Naive B cell (primary cell): Measurements from ENCODE around the gene KIF5C. TPM values are rescaled to one million over a fixed set of nuclear protein-coding genes. Genes with fewer than 3 reads are reported as not detected.

ENCODE experiments used
- ATAC-seq, 2 donors: fragments of 150-1000 bp; cut with Tn5 transposase; 2 replicates each; pipeline ENCODE4 v1.10.0; 2021; ENCODE audit warnings: low read depth in 2 of 2, mild to moderate bottlenecking in 2 of 2, moderate library complexity in 2 of 2
- DNase-seq: peaks from one replicate; pipeline ENCODE4 v3.0.0; 2022
- H3K27ac Mint-ChIP-seq, 6 donors: one replicate each; pipeline ENCODE4 v1.8.0; 2020 to 2022; ENCODE audit warnings: mild to moderate bottlenecking in 6 of 6, mixed read lengths in 6 of 6, moderate library complexity in 5 of 6, inconsistent platforms in 2 of 6
- H3K27me3 Mint-ChIP-seq, 3 donors: one replicate each; pipeline ENCODE4 v1.8.0; 2021 to 2022; ENCODE audit warnings: mixed read lengths in 3 of 3, mild to moderate bottlenecking in 1 of 3
- H3K36me3 Mint-ChIP-seq, 2 donors: one replicate each; pipeline ENCODE4 v1.8.0; 2020 to 2022; ENCODE audit warnings: mixed read lengths in 2 of 2, inconsistent platforms in 1 of 2, mild to moderate bottlenecking in 1 of 2
- H3K4me1 Mint-ChIP-seq, 3 donors: one replicate each; pipeline ENCODE4 v1.8.0; 2020 to 2022; ENCODE audit warnings: mixed read lengths in 3 of 3, inconsistent platforms in 1 of 3, mild to moderate bottlenecking in 1 of 3, moderate library complexity in 1 of 3
- H3K4me3 Mint-ChIP-seq, 8 donors: one replicate each; pipeline ENCODE4 v1.8.0; 2020 to 2022; ENCODE audit warnings: mild to moderate bottlenecking in 8 of 8, mixed read lengths in 8 of 8, moderate library complexity in 8 of 8, inconsistent platforms in 2 of 8
- H3K9me3 Mint-ChIP-seq, 7 donors: one replicate each; pipeline ENCODE4 v1.8.0; 2020 to 2022; ENCODE audit warnings: mixed read lengths in 7 of 7, mild to moderate bottlenecking in 5 of 7, inconsistent platforms in 2 of 7, moderate library complexity in 1 of 7
- polyA plus RNA-seq, 6 donors: library from polyadenylated mRNA; unstranded; fragments of 300-500 nt; fragmentation: Illumina TruSeq; gene quantifications; one replicate each; pipeline ENCODE4 v1.2.3, GENCODE V29; 2021; ENCODE audit warnings: low read depth in 6 of 6

KIF5C gene
- polyA plus RNA-seq, 6 donors from 2014 or later: 0.31 to 0.83 (median 0.50) TPM; not detected in 1

- Mint-ChIP-seq H3K27ac (no peak overlapping the region), H3K27me3 (peaks cover 37 to 50% (median 40%) of the 10 kb centered on the region in 3 donors), H3K36me3 (peaks cover 3 to 12% of the 10 kb centered on the region in 2 donors), H3K9me3 (peaks cover 0 to 23% (median 16%) of the 10 kb centered on the region in 7 donors), H3K4me3 (no peak overlapping the region), H3K4me1 (peaks cover 0 to 22% (median 4%) of the 10 kb centered on the region in 3 donors)
- ATAC-seq (no peak), DNase-seq (no peak)
Observed at GRCh38 chr2:149041482-149041881, 166.5 kb downstream of the KIF5C start.

GRCh38 chr2:149042881-149043280, 167.9 kb downstream of the KIF5C start:
- Mint-ChIP-seq H3K4me1 (peaks cover 0 to 13% (median 0%) of the 10 kb centered on the region in 3 donors), H3K27ac (no peak overlapping the region), H3K27me3 (peaks cover 27 to 44% (median 30%) of the 10 kb centered on the region in 3 donors), H3K4me3 (no peak overlapping the region), H3K36me3 (peaks cover 3 to 20% of the 10 kb centered on the region in 2 donors), H3K9me3 (peaks cover 4 to 37% (median 25%) of the 10 kb centered on the region in 7 donors)
- no peak for ATAC-seq
- no peak for DNase-seq

- ATAC-seq (no peak), DNase-seq (no peak)
- Mint-ChIP-seq H3K4me1 (peaks cover 0 to 5% (median 0%) of the 10 kb centered on the region in 3 donors), H3K27ac (no peak overlapping the region), H3K27me3 (peaks cover 27 to 41% (median 29%) of the 10 kb centered on the region in 3 donors), H3K9me3 (peaks cover 12 to 48% (median 29%) of the 10 kb centered on the region in 7 donors), H3K36me3 (peaks cover 10 to 29% of the 10 kb centered on the region in 2 donors), H3K4me3 (no peak overlapping the region)
Observed at GRCh38 chr2:149044500-149044899, 169.5 kb downstream of the KIF5C start.

GRCh38 chr2:149047118-149047517, 172.1 kb downstream of the KIF5C start:
- Mint-ChIP-seq H3K27me3 (peaks cover 8 to 27% (median 13%) of the 10 kb centered on the region in 3 donors), H3K36me3 (peaks cover 10 to 29% of the 10 kb centered on the region in 2 donors), H3K4me1 (no peaks in the 10 kb centered on the region), H3K4me3 (no peak overlapping the region), H3K9me3 (peaks cover 12 to 48% (median 29%) of the 10 kb centered on the region in 7 donors), H3K27ac (no peak overlapping the region)
- no peak for DNase-seq
- no peak for ATAC-seq

GRCh38 chr2:149049142-149049541, 174.1 kb downstream of the KIF5C start:
- ATAC-seq: no peak
- Mint-ChIP-seq H3K4me3 (no peak overlapping the region), H3K36me3 (peaks cover 10 to 29% of the 10 kb centered on the region in 2 donors), H3K9me3 (peaks cover 12 to 48% (median 29%) of the 10 kb centered on the region in 7 donors), H3K27me3 (peaks cover 0 to 27% (median 9%) of the 10 kb centered on the region in 3 donors), H3K4me1 (no peaks in the 10 kb centered on the region), H3K27ac (no peak overlapping the region)
- DNase-seq: no peak

- Mint-ChIP-seq H3K9me3 (peaks cover 11 to 37% (median 23%) of the 10 kb centered on the region in 7 donors), H3K27ac (no peak overlapping the region), H3K4me3 (no peak overlapping the region), H3K4me1 (no peaks in the 10 kb centered on the region), H3K36me3 (peaks cover 7 to 29% of the 10 kb centered on the region in 2 donors), H3K27me3 (peaks cover 1 to 27% (median 5%) of the 10 kb centered on the region in 3 donors)
- DNase-seq (no peak), ATAC-seq (no peak)
Observed at GRCh38 chr2:149050188-149050587, 175.2 kb downstream of the KIF5C start.

GRCh38 chr2:149055751-149056150, 180.7 kb downstream of the KIF5C start:
- Mint-ChIP-seq H3K36me3 (no peaks in the 10 kb centered on the region), H3K4me3 (no peak overlapping the region), H3K9me3 (peaks cover 0 to 3% (median 0%) of the 10 kb centered on the region in 7 donors), H3K4me1 (no peaks in the 10 kb centered on the region), H3K27ac (no peak overlapping the region), H3K27me3 (peaks cover 0 to 18% (median 8%) of the 10 kb centered on the region in 3 donors)
- no peak for ATAC-seq
- no peak for DNase-seq

- no peak for ATAC-seq
- Mint-ChIP-seq H3K27me3 (peaks cover 0 to 18% (median 11%) of the 10 kb centered on the region in 3 donors), H3K4me3 (no peak overlapping the region), H3K36me3 (no peaks in the 10 kb centered on the region), H3K9me3 (peaks cover 0 to 3% (median 0%) of the 10 kb centered on the region in 7 donors), H3K4me1 (no peaks in the 10 kb centered on the region), H3K27ac (no peak overlapping the region)
- no peak for DNase-seq
Observed at GRCh38 chr2:149056541-149057255, 181.7 kb downstream of the KIF5C start.

- Mint-ChIP-seq H3K4me3 (no peak overlapping the region), H3K36me3 (no peaks in the 10 kb centered on the region), H3K27me3 (peaks cover 0 to 18% (median 11%) of the 10 kb centered on the region in 3 donors), H3K9me3 (peaks cover 0 to 3% (median 0%) of the 10 kb centered on the region in 7 donors), H3K4me1 (no peaks in the 10 kb centered on the region), H3K27ac (no peak overlapping the region)
- no peak for ATAC-seq
- DNase-seq: no peak
Observed at GRCh38 chr2:149057401-149057800, 182.4 kb downstream of the KIF5C start.

GRCh38 chr2:149058936-149059335, 183.9 kb downstream of the KIF5C start:
- Mint-ChIP-seq H3K36me3 (no peaks in the 10 kb centered on the region), H3K4me3 (no peak overlapping the region), H3K27me3 (peaks cover 0 to 18% (median 11%) of the 10 kb centered on the region in 3 donors), H3K4me1 (no peaks in the 10 kb centered on the region), H3K27ac (peak overlapping the region in 1 of 6 donors; percentile 20), H3K9me3 (peaks cover 0 to 3% (median 0%) of the 10 kb centered on the region in 7 donors)
- ATAC-seq (no peak), DNase-seq (no peak)

GRCh38 chr2:149059822-149060221, 184.8 kb downstream of the KIF5C start:
- Mint-ChIP-seq H3K4me3 (no peak overlapping the region), H3K9me3 (peaks cover 0 to 3% (median 0%) of the 10 kb centered on the region in 7 donors), H3K27me3 (peaks cover 0 to 18% (median 11%) of the 10 kb centered on the region in 3 donors), H3K36me3 (no peaks in the 10 kb centered on the region), H3K4me1 (no peaks in the 10 kb centered on the region), H3K27ac (no peak overlapping the region)
- DNase-seq (no peak), ATAC-seq (no peak)

GRCh38 chr2:149061133-149061745, 186.2 kb downstream of the KIF5C start:
- Mint-ChIP-seq H3K9me3 (peaks cover 0 to 3% (median 0%) of the 10 kb centered on the region in 7 donors), H3K4me3 (no peak overlapping the region), H3K36me3 (no peaks in the 10 kb centered on the region)

GRCh38 chr2:149062531-149062930, 187.5 kb downstream of the KIF5C start:
- no peaks in the 10 kb centered on the region for H3K4me1 Mint-ChIP-seq
- DNase-seq (no peak), ATAC-seq (no peak)
- no peaks in the 10 kb centered on the region for H3K36me3 Mint-ChIP-seq
- H3K4me3 Mint-ChIP-seq: no peak overlapping the region
- H3K9me3 Mint-ChIP-seq: peaks cover 0 to 8% (median 5%) of the 10 kb centered on the region in 7 donors
- H3K27me3 Mint-ChIP-seq: peaks cover 4 to 7% (median 6%) of the 10 kb centered on the region in 3 donors
- no peak overlapping the region for H3K27ac Mint-ChIP-seq

More at GRCh38 chr2:149061133-149061745, 186.2 kb downstream of the KIF5C start:
- Mint-ChIP-seq H3K4me1 (no peaks in the 10 kb centered on the region), H3K27me3 (peaks cover 0 to 9% (median 4%) of the 10 kb centered on the region in 3 donors), H3K27ac (no peak overlapping the region)
- ATAC-seq (no peak), DNase-seq (no peak)
